ENCODE data around the gene KRTAP10-4.

KRTAP10-4 gene

DNA sequence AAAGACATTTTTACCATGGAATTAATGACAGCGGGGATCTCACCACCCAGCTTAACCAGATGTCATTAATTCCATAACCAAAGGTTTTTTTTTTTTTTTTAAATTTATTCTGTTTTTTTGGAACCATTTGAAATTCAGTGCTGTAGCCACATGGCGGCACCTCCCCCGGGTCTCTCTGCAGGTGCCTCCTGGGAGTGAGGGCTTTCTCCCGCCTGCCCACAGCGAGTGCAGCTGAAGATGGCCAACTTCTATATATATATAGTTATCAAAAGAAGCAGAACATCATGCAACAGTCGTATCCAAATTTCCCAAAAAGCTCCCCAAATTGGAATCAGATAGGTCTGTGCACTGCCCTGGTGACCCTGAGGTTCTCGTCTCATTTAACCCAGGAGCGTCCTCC lies 41.9 kb downstream of the KRTAP10-4 start:
- no peak for DNase-seq (ENCODE audit: low read depth)
- no peak for TF ChIP-seq CTCF (IDR thresholded peaks at IDR 0.05; ENCODE audit: low read depth, low read length, missing control alignments)
- no peak overlapping the region for H3K4me3 ChIP-seq (ENCODE audit: low read depth, low read length)
- in situ Hi-C loops (cut with HindIII; ENCODE audit: low sequenced_read_pairs), result no loop called here

GRCh38 chr21:44615911-44616590 lies 42.5 kb downstream of the KRTAP10-4 start:
- no peak overlapping the region for H3K4me3 ChIP-seq (ENCODE audit: low read depth, low read length)
- no peak for TF ChIP-seq CTCF (IDR thresholded peaks at IDR 0.05; ENCODE audit: low read depth, low read length, missing control alignments)
- DNase-seq (ENCODE audit: low read depth), result no peak
- in situ Hi-C loops (cut with HindIII; ENCODE audit: low sequenced_read_pairs), result no loop called here

DNA sequence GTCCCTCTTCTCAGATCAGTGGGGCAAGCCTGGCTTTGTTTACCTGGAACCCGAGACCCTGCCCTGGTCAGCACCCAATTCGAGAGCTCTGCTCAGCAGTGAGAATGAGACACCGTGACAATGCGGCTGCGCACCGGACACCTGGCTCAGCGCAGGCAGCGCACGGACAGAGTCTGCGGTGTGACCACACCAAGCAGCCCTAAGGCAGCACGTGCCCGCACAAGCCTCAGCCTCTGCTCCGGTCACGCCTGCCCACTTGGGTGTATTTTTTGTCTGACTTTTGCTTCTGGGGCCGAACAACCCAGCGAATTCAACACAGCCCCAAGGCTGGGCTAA lies 43.0 kb downstream of the KRTAP10-4 start:
- H3K4me3 ChIP-seq (ENCODE audit: low read depth, low read length), result no peak overlapping the region
- no peak for DNase-seq (ENCODE audit: low read depth)
- TF ChIP-seq CTCF (IDR thresholded peaks at IDR 0.05; ENCODE audit: low read depth, low read length, missing control alignments), result no peak
- in situ Hi-C loops (cut with HindIII; ENCODE audit: low sequenced_read_pairs), result no loop called here

DNA sequence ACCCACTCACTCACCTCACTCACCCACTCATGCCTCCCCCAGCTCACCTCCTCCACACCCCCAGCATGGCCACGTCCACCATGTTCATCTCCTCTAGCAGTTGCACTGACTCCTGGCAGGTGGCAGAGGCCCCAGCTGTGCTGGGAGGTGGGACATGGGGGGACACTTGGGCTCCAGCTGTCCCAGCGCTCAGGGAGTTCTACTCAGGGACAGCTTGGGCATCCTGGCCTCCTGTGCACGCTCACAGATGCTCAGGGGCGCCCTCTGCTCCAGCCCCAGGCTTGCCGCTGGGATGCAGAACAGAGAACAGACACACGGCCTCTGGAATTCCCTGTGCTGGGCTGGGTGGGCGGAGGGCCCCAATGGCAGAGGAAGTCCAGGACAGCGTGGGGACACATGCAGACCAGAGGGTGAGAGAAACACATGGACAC lies 43.6 kb downstream of the KRTAP10-4 start:
- in situ Hi-C loops (cut with HindIII; ENCODE audit: low sequenced_read_pairs), result no loop called here
- no peak overlapping the region for H3K4me3 ChIP-seq (ENCODE audit: low read depth, low read length)
- DNase-seq (ENCODE audit: low read depth), result no peak
- TF ChIP-seq CTCF (IDR thresholded peaks at IDR 0.05; ENCODE audit: low read depth, low read length, missing control alignments), result no peak

DNA sequence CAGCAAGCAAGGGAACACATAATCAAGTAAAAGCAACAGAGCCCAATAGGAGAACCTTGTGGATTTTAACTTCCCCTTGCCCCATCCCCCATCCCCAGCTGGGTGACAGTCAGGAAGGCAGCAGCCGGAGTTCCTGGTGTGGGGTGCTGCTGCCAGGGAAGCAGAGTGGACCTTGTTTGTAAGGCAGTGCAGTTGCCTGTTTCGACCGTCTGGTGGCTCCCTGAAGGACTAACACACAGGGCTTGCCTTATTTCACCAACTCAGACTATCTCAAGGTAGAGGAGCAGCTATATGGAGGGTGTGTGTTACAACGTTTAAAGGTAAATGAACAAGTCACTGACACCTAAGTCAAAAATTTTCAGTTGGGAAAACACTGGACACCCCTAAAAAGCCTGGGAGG lies 45.0 kb downstream of the KRTAP10-4 start:
- in situ Hi-C loops (cut with HindIII; ENCODE audit: low sequenced_read_pairs), result no loop called here
- H3K4me3 ChIP-seq (ENCODE audit: low read depth, low read length), result no peak overlapping the region
- DNase-seq (ENCODE audit: low read depth), result no peak
- TF ChIP-seq CTCF (IDR thresholded peaks at IDR 0.05; ENCODE audit: low read depth, low read length, missing control alignments), result no peak

GRCh38 chr21:44618909-44619308 lies 45.4 kb downstream of the KRTAP10-4 start:
- no peak overlapping the region for H3K4me3 ChIP-seq (ENCODE audit: low read depth, low read length)
- in situ Hi-C loops (cut with HindIII; ENCODE audit: low sequenced_read_pairs), result no loop called here
- DNase-seq (ENCODE audit: low read depth), result no peak
- no peak for TF ChIP-seq CTCF (IDR thresholded peaks at IDR 0.05; ENCODE audit: low read depth, low read length, missing control alignments)

All from astrocyte of the cerebellum (primary cell).